ENCODE measurements around the gene NAV2.
A peak's percentile ranks its signal among the peaks of the same experiment; 100 is the strongest.

The NAV2 gene

GRCh38 chr11:19772480-19772879 is 59.8 kb downstream of the NAV2 start:
- no peak for DNase-seq

- no peak for DNase-seq
Measured at GRCh38 chr11:19774329-19774728, 61.7 kb downstream of the NAV2 start.

DNA sequence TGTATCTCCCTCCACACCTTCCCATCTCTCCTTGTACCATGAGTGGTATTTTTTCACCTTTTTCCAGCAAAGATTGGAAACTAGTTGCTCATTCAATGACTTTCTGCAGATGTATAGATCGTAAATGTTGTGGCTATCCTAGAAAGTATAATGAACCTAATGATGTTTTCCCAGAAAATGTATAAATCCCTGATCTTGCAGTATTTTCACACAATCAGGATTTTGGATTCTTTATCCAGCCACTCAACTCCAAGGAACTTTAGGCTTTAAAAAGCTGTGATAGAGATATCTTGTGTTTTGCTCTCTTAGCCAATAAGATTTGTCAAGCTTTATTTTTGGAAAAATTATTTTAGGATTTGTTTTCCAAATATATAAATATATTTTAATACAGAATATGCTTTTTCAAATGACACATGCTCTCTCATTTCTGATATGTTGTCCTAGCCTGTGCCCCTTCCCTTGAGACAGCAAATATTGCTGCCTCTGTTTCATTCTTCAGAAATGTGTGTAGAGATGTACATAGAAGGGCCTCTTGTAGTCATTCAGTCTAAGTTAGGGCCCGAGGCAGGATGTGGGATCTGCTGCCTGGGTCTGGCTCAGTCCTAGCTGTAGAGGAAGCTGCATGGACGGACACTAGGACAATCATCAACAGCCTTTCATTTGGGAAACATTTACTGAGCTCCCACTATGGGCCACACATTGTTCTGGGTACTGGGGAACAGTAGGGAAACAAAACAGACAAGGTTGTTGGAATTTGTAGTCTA is 62.4 kb downstream of the NAV2 start:
- no peak for DNase-seq

GRCh38 chr11:19775622-19776021 is 63.0 kb downstream of the NAV2 start:
- DNase-seq, result no peak

DNA sequence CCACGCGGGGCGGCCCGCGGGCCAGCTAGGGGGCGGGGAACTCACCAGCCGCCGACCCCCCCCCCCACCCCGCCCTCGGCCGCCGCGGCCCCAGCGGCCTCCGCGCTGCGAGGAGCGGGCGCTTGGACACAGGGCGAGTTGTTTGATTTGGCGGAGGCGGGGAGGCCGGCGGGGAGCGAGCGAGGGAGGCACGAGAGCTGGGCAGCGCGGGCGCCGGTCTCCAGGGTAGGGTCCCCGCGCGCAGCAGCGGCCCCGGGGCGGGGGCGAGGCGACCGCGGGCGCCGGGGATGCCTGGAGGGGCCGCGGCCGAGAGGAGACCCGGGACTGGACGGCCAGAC is 64.4 kb downstream of the NAV2 start:
- DNase-seq, result peak in 16 of 56 donors; percentile 9 to 69 (median 20)

GRCh38 chr11:19777377-19778102 is 64.9 kb downstream of the NAV2 start:
- no peak for DNase-seq

DNA sequence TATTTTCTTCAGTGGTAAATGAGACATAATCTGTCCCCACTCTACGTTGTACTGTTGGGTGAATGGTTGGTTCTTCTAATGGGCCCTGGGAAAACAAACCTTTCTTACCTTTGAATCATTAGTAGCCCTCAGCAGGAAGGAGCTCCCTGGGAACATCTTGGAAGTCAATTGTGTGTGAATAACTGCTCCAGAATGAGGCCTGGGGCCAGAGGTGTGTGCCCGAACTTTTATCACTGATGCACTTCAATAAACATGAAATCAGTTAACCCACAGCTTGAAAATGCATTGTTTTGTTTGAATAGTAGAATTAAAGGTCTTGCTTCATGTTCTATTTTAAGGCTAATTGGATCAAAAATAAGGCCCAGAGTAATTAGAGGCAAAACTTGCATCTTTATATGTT is 67.1 kb downstream of the NAV2 start:
- DNase-seq, result no peak

GRCh38 chr11:19781351-19781750 is 68.7 kb downstream of the NAV2 start:
- DNase-seq, result no peak

GRCh38 chr11:19785265-19785664 is 72.6 kb downstream of the NAV2 start:
- DNase-seq, result no peak

- no peak for DNase-seq
Measured at GRCh38 chr11:19786644-19787043, 74.0 kb downstream of the NAV2 start.

DNA sequence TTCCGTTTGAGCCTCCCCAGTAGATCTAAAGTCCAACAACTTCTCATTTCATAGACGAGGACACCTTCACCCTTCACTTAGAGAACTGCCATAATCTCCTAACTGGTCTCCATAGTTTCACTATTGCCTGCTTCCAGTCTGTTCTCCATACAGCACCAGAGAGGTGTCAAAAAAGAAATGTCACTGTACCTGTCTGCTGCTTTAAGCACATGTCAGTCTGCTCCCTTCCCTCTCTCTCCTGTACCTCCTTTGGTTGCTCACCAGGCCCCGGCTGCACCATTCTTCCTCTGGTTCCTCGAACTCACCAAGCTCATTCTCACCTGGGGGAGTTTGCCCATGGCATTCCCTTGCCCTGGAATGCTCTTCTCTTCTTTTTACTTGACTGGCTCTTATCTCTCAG is 75.8 kb downstream of the NAV2 start:
- no peak for DNase-seq

GRCh38 chr11:19789245-19789644 is 76.6 kb downstream of the NAV2 start:
- DNase-seq, result no peak

DNA sequence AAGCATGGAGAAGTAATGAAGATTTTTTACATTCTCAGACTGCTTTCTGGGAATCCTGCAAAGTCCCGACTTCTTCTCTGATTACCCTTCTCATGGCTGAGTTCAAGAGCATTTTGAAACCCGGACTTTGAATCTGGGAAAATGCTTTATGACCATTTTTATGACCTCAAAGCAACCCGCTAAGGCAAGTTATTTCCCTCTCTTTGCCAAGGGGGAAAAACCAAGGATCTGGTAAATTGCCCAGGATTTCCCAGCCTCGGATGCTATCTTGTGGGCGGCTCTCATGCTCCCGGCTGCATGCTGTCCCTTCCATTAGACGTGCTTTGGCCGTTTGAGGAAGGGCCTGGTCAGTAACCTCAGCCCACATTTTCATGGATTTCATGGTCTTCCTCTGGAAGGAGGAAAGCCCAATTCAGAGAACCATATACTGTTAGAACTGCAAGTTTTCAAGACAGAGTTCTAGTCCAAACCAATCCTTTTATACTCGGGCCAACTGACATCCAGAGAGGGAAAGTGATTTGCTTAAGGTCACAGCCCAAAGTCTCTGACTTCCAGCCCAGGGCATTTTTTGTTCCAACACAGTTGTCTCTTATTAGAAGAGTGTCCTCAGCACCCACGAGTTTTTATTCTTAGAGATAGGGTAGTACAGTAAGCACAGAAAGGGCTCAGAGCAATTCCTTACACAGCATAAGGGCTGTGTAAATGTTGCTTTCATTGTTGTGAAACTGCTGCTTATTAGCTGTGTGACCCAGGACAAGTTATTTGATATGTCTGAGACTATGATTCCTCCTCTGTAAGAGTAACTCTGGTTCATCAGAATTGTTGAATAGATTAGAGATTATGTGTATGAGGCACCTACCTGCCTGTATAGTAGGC is 77.4 kb downstream of the NAV2 start:
- no peak for DNase-seq

GRCh38 chr11:19790831-19791552 is 78.4 kb downstream of the NAV2 start:
- no peak for DNase-seq

DNA sequence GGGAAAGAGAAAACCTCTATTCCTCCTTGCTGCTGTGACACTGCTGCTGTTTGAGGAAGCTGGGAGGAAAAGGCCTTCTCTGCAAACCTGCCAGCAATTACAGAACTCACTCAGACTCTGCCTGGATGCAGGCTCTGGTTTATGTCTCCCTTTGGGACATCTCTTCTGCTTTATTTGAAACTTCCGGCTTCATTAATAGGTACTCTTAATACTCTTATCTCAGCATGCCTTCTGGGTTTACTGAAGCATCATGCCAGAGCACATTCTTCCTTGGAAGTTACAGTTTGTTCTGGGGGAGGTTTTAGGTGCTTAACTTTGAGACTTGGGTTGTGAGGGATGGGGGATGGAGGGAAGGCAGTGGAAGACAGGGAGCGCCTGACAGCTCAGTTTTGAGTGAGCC is 79.9 kb downstream of the NAV2 start:
- DNase-seq, result no peak

DNA sequence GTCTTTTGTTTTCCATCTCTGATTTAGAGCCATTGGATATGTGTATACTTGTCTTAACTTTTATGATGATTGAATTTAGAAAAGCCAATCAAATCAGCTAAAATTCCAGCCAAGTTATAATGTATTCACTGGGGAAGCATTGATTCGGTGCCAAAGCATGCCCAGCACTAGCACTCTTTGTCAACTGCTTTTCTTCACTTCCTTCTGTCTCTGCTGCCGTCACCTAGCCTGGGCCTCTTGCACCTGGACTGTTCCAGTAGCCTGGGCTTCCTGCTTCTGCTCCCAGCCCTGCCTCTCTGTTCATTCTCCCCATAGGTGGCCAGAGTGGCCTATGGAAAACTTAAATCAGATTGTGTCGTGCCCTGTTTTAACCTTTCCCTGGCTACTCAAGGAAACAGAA is 80.7 kb downstream of the NAV2 start:
- DNase-seq, result no peak

GRCh38 chr11:19794161-19794560 is 81.5 kb downstream of the NAV2 start:
- DNase-seq, result no peak

DNA sequence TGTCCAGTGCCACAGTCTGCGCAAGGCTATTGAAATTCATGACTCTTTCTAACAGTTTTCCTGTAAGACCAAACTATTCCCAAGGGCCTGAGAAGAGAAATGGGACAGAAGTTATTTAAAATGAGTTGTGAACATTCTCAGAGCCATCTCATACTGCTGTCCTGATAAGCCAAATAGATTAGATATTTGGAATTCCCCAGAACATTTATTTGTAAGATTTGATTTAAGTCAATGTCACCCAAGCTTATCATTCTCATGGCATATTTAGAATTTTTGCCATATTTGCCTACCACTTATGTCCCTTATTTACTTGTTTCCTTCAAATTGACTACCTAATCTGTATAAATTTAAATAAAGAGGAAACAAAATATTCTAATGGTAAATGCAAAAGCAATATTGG is 82.4 kb downstream of the NAV2 start:
- DNase-seq, result no peak

DNA sequence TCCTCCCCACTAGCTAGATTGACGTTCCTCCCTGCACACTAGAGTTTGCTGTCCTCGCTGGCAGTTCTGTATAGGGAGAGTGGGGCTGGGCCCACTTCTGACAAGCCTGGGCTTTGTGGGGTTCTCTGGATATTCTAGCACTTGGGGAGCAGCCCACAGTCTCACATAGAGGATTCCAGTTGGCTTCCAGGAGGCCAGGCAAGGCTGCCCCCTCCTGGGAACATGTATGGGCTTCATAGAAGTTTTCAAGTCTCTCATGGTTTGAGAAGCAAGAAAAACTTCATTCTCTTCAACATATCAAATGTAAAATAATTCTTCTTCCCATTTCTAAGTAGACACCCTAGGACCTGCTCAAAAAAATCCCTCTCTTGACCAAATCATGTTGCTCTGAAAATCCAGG is 87.5 kb downstream of the NAV2 start:
- DNase-seq, result peak in 3 of 56 donors; percentile 8 to 39 (median 32)

- no peak for DNase-seq
Measured at GRCh38 chr11:19800714-19801519, 88.3 kb downstream of the NAV2 start.

Data from nucleus accumbens (tissue), 56 donors.